Measurements from ENCODE around the gene ITPR2.
"Not testable (repeated sequence)": the region's sequence is repeated elsewhere in the genome, so short reads cannot be mapped to it uniquely, and the experiment has no call there.

Gene ITPR2

DNA sequence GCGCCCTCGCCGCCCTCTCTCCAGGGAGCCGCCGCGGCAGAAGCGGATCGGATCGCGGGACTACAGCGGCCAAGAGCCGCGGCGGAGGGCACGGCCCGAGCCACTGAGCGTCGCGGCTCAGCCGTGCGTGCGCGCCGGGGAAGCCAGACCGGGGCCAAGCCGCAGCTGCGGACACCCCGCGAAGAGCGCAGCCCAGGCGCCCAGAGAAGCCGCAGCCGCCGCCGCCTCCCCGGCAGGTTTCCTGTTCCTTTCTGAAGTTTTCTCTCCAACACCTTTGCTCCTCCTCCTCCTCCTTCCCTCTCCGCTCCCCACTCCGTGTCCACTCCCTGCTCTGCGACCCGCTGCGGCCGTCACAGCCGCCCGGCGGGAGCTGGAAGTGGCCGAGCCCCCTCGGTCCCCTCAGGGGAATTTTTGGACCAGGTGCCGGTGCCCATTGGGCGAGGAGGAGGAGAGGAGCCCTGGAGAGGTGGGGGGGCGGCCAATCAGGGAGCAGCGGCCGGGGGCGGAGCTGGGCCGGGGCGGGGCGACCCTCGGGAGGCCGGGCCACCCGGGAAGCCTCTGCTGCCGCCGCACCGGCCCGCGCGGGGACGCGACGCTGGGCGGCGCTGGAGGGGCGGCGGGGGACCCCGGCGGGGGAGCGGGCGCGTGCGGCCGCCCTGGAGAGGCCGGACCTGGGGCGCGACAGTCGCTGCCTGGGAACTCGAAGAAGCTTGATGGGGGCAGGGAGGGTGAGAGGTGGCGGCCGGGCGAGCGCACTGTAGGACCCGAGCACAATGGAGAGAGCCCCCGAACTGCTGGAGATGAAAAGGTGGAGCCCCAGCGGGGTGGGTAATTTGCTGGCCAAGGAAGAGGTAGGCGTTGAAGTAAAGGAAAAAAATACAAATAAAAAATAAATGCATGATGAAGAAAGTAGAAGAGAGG, at the start of gene ITPR2:
Gene ITPR2 (minus strand): TSS at position 373 of the 921 bp plus-strand sequence. CDS start 413 bp downstream, outside the sequence.
- DNase-seq, result peak; percentile 97

DNA sequence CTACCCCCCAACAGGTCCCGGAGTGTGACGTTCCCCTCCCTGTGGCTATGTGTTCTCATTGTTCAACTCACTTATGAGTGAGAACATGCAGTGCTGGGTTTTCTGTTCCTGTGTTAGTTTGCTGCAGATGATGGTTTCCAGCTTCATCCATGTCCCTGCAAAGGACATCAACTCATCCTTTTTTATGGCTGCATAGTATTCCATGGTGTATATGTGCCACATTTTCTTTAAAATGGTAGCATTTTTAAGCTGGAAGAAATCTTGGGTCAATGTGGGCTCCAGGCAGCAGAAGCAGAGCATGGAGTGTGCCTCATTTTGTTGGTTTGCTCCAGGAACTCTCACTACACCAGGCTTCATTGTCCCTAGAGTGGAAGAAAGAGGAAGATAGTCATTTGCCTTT, 47.6 kb upstream of the ITPR2 start:
- no peak for DNase-seq

DNA sequence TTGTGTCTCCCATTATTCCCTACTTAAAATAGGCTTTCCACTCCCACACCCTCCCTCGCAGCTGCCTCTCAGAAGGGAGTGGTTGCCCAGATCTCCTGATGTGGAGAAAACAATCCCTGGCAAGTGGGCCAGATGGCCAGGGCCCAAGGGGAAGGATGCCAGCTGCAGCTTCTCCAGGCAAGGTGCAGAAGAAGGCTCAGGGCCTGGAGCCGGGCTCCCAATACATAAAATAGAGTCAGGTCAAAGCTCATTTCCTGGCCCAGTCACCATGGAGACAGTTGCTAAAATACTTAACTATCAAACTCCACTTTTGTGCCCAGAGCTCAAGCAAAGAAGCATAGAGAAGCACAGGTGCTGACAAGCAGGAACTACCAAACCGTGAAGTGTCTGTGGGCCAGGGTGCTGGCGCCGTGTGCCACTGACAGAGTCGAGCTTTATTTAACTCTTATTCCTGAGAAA, 45.7 kb upstream of the ITPR2 start:
- peak; percentile 81 for DNase-seq

DNA sequence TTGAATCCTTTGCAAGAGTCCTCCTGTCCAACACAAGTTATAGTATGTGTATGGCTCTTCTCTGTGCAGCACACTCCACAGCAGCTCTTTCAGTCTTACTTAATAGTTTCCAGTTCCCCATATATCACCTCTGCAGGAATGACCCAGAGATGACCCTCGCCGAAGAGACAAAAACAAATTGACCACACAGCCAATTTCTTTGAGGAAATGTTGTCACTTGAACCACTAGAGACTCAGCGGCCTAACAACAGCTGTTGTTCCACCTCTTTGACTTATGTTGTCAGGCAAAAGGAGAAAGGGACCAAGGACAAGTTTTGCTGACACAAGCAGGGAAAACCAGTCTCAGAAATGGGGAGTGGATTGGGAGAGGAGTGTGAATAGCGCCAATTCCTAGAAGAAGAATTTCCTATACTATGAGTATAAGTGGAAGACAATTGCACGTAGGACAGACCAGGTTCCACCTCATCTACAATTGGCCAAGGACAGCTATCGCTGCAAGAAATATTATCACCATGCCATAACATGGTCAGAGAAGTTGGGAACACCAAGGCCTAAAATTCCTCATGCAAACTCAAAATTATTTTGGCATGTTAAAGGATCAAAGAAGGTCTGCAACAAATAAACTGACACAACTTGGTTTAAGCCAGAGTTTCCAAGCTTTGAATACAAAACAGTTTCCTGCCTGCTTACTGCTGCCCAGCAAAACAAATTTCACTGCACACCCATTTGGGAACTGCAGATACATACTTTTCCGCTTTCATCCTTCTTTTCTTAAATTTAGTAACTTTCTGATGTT, 41.7 kb upstream of the ITPR2 start:
- no peak for DNase-seq

DNA sequence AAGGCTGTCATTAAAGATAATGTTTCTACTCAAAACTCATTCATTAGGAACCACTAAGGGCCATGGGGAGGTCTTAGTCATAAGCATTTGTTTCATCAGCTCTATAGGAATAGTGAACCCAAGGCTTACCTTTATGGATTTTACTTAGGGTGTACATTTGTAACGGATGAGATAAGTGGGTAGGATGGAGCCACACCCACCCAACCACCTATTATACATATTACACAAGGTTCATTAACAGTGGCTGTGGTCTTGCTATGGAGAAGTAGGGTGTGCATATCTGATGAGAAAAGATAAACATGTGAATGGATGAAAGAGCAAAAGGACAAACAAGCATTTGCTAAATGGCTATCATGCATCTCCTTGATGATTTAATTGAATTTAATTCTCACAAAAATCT, 39.6 kb upstream of the ITPR2 start:
- DNase-seq, result no peak

DNA sequence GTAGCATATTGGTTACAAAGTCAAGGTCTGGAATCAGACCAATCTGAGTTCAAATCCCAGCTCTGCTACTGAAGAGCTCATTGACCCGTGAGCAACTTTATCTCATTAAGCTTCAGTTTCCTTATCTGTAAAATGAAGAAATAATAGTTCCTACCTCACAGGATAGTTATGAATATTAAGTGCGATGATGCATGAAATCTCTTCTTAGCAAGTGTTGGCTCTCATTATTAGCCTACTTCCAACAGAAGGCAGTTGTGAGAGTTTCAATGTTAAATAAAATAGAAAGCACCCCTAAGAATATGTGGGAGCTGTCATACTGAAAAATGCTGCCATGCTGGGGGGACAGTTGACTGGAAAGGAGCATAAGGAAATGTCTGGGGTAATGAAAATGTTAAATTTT, 39.0 kb upstream of the ITPR2 start:
- no peak for DNase-seq

DNA sequence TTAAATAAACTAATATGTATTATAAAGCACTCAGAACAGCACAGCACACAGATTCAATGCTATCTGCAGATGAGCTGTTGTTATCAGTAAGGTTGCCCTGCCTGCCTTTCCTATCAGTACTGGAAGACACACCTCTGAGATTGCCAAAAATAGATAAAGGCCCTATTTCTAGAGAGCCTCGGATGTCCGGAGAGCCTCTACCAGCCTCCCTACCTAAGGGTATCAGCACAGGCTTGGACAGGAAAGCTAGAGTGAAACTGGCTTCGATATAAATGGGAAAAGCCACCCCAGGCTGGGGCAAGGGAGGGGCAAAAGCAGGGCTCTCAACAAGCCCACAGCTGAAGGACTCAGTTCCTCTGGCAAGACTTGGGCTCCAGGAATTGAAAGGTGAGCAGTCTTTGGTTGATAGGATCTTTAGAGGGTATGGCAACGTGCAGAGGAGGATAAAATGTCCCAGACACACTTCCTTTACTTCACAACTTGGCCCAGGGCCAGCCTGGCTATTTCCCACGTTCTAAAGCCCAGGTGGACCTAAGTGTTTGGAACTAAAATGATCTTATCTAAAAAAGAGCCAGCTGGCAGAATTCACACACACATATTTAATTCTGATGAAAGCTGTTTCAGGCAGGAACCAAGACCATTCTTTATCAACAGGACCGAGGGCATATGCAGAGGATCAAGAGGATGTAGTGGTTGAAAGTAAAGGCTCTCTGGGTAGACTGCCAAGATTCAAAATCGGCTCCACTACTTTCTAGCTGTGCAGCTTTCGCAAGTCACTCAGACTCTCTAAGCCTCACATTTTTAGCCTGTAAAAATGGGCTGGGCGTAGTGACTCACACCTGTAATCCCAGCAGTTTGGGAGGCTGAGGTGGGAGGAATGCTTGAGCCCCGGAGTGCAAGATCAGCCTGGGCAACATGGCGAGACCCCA, 37.8 kb upstream of the ITPR2 start:
- peak; percentile 29 for DNase-seq

DNA sequence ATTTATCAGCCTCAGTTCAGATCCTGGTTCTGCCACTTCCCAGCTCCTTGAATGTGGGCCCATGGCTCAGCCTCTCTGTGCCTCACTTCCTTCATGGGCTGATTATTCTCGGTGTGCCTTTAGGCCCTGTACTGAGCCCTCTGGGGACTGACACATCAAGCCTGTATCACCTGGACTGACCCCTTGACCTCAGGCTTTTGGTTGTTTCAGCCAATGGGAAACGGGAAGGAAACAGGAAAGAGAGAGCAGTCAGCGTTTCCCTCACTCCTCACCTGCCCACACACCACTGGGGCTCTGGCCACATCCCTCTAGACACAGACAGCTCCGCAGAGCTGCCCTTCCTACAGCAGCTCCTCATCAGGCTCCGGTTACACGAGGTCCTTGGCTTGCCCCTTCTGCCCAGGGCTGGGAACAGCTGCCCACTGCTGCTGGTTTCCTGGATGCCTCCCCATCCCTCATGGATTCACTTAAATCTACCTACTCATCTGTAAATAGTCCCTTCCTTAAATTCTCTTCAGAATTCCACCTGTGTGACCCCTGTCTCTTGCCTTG, 37.0 kb upstream of the ITPR2 start:
- DNase-seq, result no peak

DNA sequence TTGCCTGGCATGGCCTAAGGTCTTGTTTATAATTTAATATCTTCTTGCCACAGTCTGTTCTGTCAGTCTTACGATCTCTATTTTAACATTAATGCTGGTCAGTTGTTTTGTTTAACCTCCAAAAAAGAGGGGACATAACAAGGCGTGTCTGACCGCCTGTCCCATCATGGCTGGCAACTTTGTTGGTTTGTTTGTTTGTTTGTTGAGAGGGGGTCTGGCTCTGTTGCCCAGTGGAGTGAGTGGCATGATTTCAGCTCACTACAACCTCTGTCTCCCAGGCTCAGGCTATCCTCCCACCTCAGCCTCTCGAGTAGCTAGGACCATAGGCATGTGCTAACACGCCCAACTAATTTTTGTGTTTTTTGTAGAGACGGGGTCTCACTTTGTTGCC, 36.1 kb upstream of the ITPR2 start:
- no peak for DNase-seq

DNA sequence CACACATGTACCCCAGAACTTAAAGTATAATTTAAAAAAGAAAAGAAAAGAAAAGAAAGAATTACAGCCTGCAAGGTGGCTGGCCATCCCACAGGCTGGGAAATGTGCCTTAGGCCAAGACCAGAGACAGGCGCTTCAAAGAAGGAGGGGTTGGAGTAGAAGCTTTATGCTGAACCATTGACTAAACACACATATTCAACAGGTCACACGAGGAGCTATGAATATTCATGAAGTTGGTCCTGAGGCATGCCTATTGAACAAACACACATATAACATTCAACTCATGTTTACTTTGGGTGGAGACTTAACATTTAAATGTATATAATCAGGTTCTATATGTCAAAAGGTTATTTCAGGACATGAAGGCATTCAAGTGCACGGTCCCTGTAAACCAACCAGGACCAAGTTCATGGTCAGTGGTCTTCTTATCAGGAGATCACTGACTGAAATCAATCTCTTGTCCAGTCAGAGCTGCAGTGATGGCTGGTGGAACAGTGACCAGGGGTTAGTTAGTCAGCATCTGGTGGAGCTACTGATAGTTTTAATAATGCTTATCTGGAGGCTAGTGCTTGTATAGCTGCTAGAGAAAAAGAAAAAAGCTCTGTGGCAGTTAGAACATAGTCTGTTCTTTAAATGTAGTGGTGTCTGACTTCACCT, 35.6 kb upstream of the ITPR2 start:
- no peak for DNase-seq

DNA sequence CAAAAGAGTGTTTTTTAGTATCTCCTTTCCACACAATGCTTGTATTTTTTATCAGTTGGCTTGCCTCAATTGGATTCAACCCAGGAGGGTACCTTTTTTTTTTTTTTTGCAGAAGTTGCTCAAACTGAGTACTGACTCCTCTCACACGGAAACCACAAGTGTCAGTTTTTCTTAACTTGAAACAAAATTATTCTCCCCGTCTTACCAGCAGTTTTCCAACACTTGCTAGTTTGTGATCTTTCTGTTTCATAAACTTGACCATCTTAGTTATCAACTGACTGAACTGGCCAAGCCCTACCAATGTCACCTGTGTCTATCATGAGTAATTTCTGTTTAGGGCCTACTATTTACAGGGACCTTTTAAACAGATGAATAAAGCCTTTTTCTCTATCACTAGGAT, 34.1 kb upstream of the ITPR2 start:
- no peak for DNase-seq

DNA sequence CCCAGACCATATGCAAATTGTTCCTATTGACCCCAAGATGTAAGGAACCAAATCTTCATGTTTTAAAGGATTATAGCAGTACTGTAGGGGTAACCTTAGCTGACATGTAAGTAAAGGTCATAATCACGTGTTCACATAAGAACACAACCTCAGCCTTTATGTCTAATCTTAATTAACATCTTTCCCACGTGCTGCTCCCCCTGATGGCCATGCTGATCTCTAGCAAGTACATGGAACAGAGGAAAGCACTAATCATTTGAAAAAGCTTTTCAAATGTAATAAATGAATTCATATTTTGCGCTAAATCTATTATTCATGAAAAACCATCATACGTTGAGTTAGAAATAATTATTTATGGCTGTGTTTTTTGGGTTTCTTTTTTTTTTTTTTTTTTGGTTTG, 30.5 kb upstream of the ITPR2 start:
- peak; percentile 50 for DNase-seq

DNA sequence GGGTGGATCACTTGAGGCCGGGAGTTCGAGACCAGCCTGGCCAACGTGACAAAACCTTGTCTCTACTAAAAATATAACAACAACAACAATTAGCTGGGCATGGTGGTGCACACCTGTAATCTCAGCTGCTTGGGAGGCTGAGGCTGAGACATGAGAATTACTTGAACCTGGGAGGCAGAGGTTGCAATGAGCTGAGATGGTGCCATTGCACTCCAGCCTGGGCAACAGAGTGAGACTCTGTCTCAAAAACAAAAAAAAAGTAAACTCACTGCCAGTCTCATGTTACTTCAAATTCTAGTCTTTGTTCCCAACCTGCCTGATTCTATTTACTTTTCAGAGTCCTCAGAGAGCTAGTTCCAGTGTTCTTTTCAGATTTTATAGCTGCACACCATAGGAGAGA, 29.8 kb upstream of the ITPR2 start:
- not testable (repeated sequence) for DNase-seq

DNA sequence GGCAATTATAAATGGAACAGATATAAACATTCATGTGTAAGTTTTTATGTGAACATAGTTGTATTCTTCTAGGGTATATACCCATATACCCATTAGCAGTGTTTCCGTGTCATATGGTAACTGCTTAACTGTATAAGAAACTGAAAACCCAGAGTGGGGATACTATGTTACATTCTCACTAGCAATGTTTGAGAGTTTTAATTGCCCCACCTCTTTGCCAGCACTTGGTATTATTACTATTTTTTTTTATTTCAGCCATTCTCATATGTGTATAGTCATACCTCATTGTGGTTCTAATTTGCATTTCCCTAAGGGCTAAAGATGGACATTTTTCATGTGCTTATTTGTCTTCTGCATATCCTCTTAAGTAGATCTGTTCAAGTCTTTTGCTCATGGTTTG, 28.7 kb upstream of the ITPR2 start:
- no peak for DNase-seq

DNA sequence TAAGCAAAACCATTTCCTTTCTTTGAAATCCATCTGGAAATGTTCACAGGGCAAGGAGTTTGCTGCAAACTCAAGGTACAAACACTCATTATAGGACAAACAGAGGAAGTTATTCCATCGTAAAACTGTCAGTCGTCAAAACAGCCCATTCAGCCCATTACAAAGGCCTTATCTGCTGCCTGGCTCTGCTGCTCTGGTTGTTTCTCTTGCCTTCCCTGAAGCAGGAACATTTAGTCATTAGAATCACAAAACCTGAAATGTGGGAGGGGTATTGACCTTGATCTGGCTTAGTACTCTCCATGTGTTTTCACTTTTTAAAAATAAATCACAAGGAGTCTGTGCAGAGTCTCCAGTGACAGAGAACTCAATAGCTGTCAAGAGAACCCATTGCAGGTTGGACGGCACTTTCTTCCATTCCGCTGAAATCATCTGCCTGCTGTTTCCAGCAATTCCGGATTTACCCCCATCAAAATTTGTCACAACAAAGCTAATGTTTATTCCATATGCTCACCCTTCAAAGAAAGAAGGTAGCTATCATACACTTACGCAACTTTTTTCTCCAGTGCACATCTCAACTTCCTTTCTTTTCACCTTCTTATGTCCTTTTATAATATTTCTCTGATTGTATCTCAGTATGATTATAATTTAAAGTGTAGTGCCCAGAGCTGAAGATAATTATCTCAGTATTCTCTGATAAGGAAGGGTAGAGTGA, 24.6 kb upstream of the ITPR2 start:
- DNase-seq, result no peak

DNA sequence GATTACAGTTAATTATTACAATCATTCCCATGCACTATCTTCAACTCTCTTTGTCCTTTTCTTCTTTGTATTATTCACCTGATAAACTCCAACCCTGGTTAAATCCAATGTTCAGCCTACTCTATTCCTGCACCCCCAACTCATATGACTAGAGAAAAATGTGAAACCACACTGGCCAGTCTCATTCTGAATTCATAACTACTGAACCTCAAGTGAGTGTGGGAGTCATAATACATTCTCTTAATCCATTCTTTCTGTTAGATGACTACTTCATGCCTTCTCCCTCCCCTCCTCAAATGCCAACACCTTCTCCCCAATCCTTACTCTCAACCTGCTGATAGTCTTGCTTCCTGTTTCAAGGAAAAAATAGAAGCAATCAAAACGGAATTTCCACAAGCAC, 22.3 kb upstream of the ITPR2 start:
- DNase-seq, result no peak

DNA sequence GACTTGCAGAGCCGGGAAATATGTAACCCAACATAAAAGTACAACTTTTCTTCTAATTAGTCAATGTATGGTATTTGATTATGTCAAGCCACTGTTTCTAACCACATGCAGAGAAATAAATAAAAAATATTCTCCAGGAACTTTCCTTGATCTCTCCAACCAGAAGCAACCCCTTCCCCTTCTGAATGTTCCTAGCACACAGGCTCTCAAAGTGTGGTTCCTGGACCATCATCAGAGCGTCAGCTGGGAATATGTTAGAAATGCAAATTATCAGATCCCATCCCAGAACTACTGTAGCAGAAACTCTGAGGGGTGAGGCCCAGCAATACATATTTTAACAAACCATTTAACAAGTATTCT, 21.0 kb upstream of the ITPR2 start:
- no peak for DNase-seq

DNA sequence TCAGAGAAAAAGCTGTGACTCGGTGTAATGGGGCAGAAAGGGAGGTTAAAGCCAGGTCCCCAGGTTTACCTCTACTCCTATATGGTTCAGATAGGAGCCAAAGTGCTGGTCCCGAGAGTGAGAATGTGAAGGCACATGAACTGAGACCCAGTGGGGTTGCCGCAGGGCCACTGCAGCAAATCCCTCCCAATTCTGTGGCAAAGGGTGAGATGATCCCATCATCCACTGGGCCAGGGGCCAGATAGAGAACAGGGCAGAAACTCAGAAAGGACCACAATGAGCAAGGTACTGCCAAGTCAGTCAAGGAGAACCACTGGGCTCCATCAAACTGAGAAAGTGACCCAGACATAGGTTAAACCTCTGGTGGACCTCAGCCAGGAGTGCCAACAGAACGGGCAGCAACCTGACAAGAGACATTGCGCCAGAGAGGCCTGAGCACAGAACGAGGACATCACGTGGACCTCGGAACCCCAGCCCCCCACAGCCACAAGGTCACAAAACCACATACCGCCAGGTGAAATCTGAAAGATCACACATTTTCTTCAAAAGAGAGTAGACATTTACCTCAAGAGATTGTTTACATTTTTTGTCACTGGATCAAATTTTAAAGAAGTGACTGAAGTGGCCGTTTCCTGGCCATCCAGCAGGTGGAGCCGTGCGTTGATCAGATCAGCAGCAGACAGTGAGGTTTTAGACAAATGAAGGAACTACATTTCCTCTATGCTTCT, 20.5 kb upstream of the ITPR2 start:
- DNase-seq, result peak; percentile 80

DNA sequence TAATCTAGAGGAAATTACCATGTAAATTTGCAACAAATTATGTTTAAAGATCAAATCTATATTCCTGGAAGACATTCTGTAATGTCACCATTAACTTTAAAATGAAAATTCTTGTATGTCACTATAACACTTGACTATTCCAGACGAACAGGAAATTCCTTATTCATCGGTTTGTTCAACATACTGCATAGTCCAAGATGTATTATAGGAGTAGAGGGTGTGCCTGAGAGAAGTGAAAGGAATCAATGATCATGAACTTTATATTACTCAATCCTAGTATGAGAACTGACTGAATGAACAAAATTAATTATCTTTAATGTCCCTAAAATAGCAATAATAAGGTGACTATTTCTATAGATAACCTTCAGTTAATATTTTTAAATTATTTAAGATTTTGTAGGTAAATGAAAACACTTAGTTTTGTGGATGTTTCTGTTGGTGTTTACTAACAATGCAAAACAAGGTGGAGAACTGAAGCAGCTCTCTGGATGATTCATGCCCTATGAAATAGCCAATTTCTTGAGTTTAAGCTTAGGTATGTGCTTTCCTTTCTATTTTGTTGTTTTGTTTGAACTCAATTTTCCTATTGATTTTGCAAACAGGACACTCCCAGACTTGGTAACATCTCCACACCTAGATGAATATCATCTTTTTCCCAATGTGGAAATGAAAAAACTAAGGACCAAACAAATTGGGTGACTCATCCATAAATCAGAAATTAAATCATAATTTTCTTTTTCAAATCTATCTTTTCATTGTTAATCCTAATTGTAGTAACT, 18.2 kb upstream of the ITPR2 start:
- no peak for DNase-seq

Measured in NCI-H82 (cell line).